ENCODE results near the gene MECR. TPM values are rescaled to one million over a fixed set of nuclear protein-coding genes. Genes with fewer than 3 reads are reported as not detected.
"Not testable (repeated sequence)": the region's sequence is repeated elsewhere in the genome, so short reads cannot be mapped to it uniquely, and the experiment has no call there.

Gene MECR
- total RNA-seq, 1 donor from 2014 or later = 22.5 TPM

GRCh38 chr1:29235955-29236711 lies 5.4 kb upstream of the MECR start, which contains the start of gene PTPRU:
Gene PTPRU, plus strand, starts transcription at chr1:29236522. Its CDS starts 123 bp downstream, at chr1:29236645.
- peak; percentile 94 for DNase-seq (ENCODE audit: extremely low spot score, unreplicated experiment)
- Mint-ChIP-seq H3K36me3 (ENCODE audit: unreplicated experiment) (no peaks in the 10 kb centered on the region), H3K27me3 (ENCODE audit: unreplicated experiment) (peaks cover 30% of the 10 kb centered on the region), H3K4me1 (ENCODE audit: unreplicated experiment) (peaks cover 20% of the 10 kb centered on the region), H3K4me3 (ENCODE audit: unreplicated experiment) (peak within 1 kb of the TSS; percentile 70), H3K27ac (ENCODE audit: unreplicated experiment) (no peak within 1 kb of the TSS), H3K9me3 (ENCODE audit: unreplicated experiment) (no peaks in the 10 kb centered on the region)
- TF ChIP-seq CTCF (IDR thresholded peaks at IDR 0.05) = peak; percentile 86

- not testable (repeated sequence) for DNase-seq (ENCODE audit: extremely low spot score, unreplicated experiment); H3K9me3 Mint-ChIP-seq (ENCODE audit: unreplicated experiment); H3K4me3 Mint-ChIP-seq (ENCODE audit: unreplicated experiment); H3K27ac Mint-ChIP-seq (ENCODE audit: unreplicated experiment); H3K36me3 Mint-ChIP-seq (ENCODE audit: unreplicated experiment)
- Mint-ChIP-seq H3K27me3 (ENCODE audit: unreplicated experiment) (peaks cover 27% of the 10 kb centered on the region), H3K4me1 (ENCODE audit: unreplicated experiment) (peaks cover 28% of the 10 kb centered on the region)
Measured at GRCh38 chr1:29234881-29235280, 4.1 kb upstream of the MECR start.

- H3K9me3 Mint-ChIP-seq (ENCODE audit: unreplicated experiment) = no peaks in the 10 kb centered on the region
- no peak for DNase-seq (ENCODE audit: extremely low spot score, unreplicated experiment)
- H3K4me1 Mint-ChIP-seq (ENCODE audit: unreplicated experiment) = peaks cover 32% of the 10 kb centered on the region
- H3K4me3 Mint-ChIP-seq (ENCODE audit: unreplicated experiment) = no peak overlapping the region
- no peaks in the 10 kb centered on the region for H3K36me3 Mint-ChIP-seq (ENCODE audit: unreplicated experiment)
- H3K27me3 Mint-ChIP-seq (ENCODE audit: unreplicated experiment) = peaks cover 27% of the 10 kb centered on the region
- no peak for TF ChIP-seq CTCF (IDR thresholded peaks at IDR 0.05)
- no peak overlapping the region for H3K27ac Mint-ChIP-seq (ENCODE audit: unreplicated experiment)
Measured at GRCh38 chr1:29234471-29234870, 3.7 kb upstream of the MECR start.

GRCh38 chr1:29233693-29234092 lies 3.0 kb upstream of the MECR start:
- no peak for TF ChIP-seq CTCF (IDR thresholded peaks at IDR 0.05)
- Mint-ChIP-seq H3K36me3 (ENCODE audit: unreplicated experiment) (no peaks in the 10 kb centered on the region), H3K9me3 (ENCODE audit: unreplicated experiment) (no peaks in the 10 kb centered on the region), H3K27me3 (ENCODE audit: unreplicated experiment) (peaks cover 22% of the 10 kb centered on the region), H3K27ac (ENCODE audit: unreplicated experiment) (no peak overlapping the region), H3K4me3 (ENCODE audit: unreplicated experiment) (no peak overlapping the region), H3K4me1 (ENCODE audit: unreplicated experiment) (peaks cover 30% of the 10 kb centered on the region)
- DNase-seq (ENCODE audit: extremely low spot score, unreplicated experiment) = no peak

- Mint-ChIP-seq H3K27me3 (ENCODE audit: unreplicated experiment) (peaks cover 20% of the 10 kb centered on the region), H3K9me3 (ENCODE audit: unreplicated experiment) (no peaks in the 10 kb centered on the region), H3K27ac (ENCODE audit: unreplicated experiment) (no peak overlapping the region), H3K36me3 (ENCODE audit: unreplicated experiment) (no peaks in the 10 kb centered on the region), H3K4me1 (ENCODE audit: unreplicated experiment) (peaks cover 26% of the 10 kb centered on the region), H3K4me3 (ENCODE audit: unreplicated experiment) (no peak overlapping the region)
- DNase-seq (ENCODE audit: extremely low spot score, unreplicated experiment) = no peak
- TF ChIP-seq CTCF (IDR thresholded peaks at IDR 0.05) = no peak
Measured at GRCh38 chr1:29232387-29232786, 1.7 kb upstream of the MECR start.

Measured in osteocyte (in vitro differentiated cells).